ENCODE data around the gene PSG11.
"Not testable (repeated sequence)": the region's sequence is repeated elsewhere in the genome, so short reads cannot be mapped to it uniquely, and the experiment has no call there.

The PSG11 gene

GRCh38 chr19:43026369-43026768 is at the start of gene PSG11:
Gene PSG11, minus strand, starts transcription at chr19:43026469. Its CDS starts 97 bp downstream, at chr19:43026372.
- H3K27me3 ChIP-seq; intact Hi-C loops (cut with DNase I; ENCODE audit: low total_unique reads); H3K9me3 ChIP-seq; H3K4me3 ChIP-seq; H3K27ac ChIP-seq; H3K36me3 ChIP-seq; DNase-seq; H3K4me1 ChIP-seq: not testable (repeated sequence)

DNA sequence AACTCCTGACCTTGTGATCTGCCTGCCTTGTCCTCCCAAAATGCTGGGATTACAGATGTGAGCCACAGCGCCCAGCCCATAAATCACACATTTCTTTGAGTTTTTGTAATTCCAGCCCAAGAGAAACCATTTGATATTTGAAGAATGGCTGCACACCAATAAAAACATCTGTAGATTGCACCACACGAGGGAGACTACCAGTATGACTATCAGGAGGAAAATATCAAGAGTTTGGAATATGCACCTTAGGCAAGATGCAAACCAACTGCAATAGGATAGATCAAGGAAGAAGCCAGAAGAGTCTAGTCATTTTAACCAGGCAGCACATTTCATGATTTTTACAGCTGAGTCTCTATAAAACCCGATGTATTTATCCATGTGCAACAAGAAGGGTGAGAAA is 36.1 kb upstream of the PSG11 start:
- H3K27me3 ChIP-seq; intact Hi-C loops (cut with DNase I; ENCODE audit: low total_unique reads); H3K27ac ChIP-seq; H3K4me3 ChIP-seq; H3K36me3 ChIP-seq; DNase-seq; H3K9me3 ChIP-seq; H3K4me1 ChIP-seq: not testable (repeated sequence)

- H3K4me1 ChIP-seq; H3K36me3 ChIP-seq; H3K4me3 ChIP-seq; H3K27ac ChIP-seq; H3K9me3 ChIP-seq; intact Hi-C loops (cut with DNase I; ENCODE audit: low total_unique reads); H3K27me3 ChIP-seq; DNase-seq: not testable (repeated sequence)
These were observed 35.1 kb upstream of the PSG11 start for GRCh38 chr19:43061326-43061725.

DNA sequence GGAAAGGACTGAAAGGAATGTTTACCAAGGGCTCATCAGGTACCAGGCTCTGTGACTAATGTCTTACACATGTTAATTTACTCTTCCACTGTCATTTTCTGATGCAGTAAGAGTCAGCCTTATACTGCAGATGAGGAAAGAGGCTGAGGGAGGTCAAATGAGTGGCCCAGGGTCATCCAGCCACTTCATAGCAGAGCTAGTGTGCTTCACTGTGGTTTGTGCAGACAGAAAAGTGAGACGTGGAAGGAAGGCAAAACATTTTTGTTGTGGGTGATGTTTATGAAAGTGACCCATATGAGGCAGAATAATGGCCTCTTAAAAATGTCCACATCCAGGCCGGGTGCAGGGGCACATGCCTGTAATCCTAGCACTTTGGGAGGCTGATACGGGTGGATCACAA is 34.0 kb upstream of the PSG11 start:
- H3K4me3 ChIP-seq; H3K36me3 ChIP-seq; DNase-seq; H3K27ac ChIP-seq; H3K4me1 ChIP-seq; H3K27me3 ChIP-seq; intact Hi-C loops (cut with DNase I; ENCODE audit: low total_unique reads); H3K9me3 ChIP-seq: not testable (repeated sequence)

GRCh38 chr19:43059482-43059881 is 33.2 kb upstream of the PSG11 start:
- H3K9me3 ChIP-seq; H3K27me3 ChIP-seq; H3K27ac ChIP-seq; DNase-seq; intact Hi-C loops (cut with DNase I; ENCODE audit: low total_unique reads); H3K4me3 ChIP-seq; H3K36me3 ChIP-seq; H3K4me1 ChIP-seq: not testable (repeated sequence)

GRCh38 chr19:43058440-43058839 is 32.2 kb upstream of the PSG11 start:
- DNase-seq; H3K36me3 ChIP-seq; H3K9me3 ChIP-seq; H3K4me3 ChIP-seq; H3K27me3 ChIP-seq; H3K27ac ChIP-seq; H3K4me1 ChIP-seq; intact Hi-C loops (cut with DNase I; ENCODE audit: low total_unique reads): not testable (repeated sequence)

DNA sequence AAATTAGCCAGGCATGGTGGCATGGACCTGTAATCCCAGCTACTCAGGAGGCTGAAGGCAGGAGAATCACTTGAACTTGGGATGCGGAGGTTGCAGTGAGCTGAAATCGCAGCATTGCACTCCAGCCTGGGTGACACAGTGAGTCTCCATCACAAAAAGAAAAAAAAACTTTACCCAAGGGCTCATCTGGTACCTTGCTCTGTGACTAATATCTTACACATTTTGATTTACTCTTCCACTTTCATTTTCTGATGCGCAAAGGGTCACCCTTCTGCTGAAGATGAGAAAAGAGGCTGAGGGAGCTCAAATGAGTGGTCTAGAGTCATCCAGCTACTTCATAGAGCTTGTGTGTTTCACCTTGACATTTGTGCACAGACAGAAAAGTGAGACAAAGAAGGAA is 21.7 kb upstream of the PSG11 start:
- H3K4me3 ChIP-seq; H3K36me3 ChIP-seq; H3K9me3 ChIP-seq; H3K27ac ChIP-seq; H3K27me3 ChIP-seq; H3K4me1 ChIP-seq; DNase-seq; intact Hi-C loops (cut with DNase I; ENCODE audit: low total_unique reads): not testable (repeated sequence)

DNA sequence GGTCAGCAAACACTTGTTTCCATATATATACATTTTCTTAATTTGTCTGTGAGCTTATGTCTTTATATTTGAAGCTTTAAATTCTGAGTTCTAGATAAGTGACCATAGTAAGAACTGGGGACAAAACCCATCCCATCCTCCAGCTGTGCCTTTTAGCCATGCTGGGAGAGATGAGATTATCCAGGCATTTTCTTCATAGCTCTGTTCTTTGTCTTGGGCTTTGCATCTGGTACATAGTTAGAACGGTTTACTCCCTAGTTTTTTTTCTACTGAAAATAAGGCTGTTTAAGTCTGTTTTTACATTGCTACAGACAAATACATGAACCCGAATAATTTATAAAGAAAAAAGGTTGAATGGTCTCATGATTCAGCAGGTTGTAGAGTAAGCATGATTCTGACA is 20.3 kb upstream of the PSG11 start:
- H3K27me3 ChIP-seq; H3K27ac ChIP-seq; intact Hi-C loops (cut with DNase I; ENCODE audit: low total_unique reads); H3K4me1 ChIP-seq; H3K4me3 ChIP-seq; H3K36me3 ChIP-seq; DNase-seq; H3K9me3 ChIP-seq: not testable (repeated sequence)

- H3K27ac ChIP-seq; H3K9me3 ChIP-seq; H3K4me3 ChIP-seq; DNase-seq; H3K4me1 ChIP-seq; H3K27me3 ChIP-seq; H3K36me3 ChIP-seq; intact Hi-C loops (cut with DNase I; ENCODE audit: low total_unique reads): not testable (repeated sequence)
These were observed 17.4 kb upstream of the PSG11 start for GRCh38 chr19:43043492-43044180.

- intact Hi-C loops (cut with DNase I; ENCODE audit: low total_unique reads); H3K27ac ChIP-seq; H3K36me3 ChIP-seq; H3K9me3 ChIP-seq; DNase-seq; H3K27me3 ChIP-seq; H3K4me3 ChIP-seq; H3K4me1 ChIP-seq: not testable (repeated sequence)
These were observed 5.4 kb upstream of the PSG11 start for GRCh38 chr19:43031645-43032044.

GRCh38 chr19:43028866-43029265 is 2.6 kb upstream of the PSG11 start:
- Histone ChIP-seq H3K36me3 (no peaks in the 10 kb centered on the region), H3K27me3 (no peaks in the 10 kb centered on the region), H3K9me3 (no peaks in the 10 kb centered on the region), H3K27ac (no peak overlapping the region), H3K4me1 (no peaks in the 10 kb centered on the region), H3K4me3 (no peak overlapping the region)
- DNase-seq: no peak
- no peak for TF ChIP-seq CTCF (IDR thresholded peaks at IDR 0.05)
- intact Hi-C loops (cut with DNase I; ENCODE audit: low total_unique reads): no loop called here

DNA sequence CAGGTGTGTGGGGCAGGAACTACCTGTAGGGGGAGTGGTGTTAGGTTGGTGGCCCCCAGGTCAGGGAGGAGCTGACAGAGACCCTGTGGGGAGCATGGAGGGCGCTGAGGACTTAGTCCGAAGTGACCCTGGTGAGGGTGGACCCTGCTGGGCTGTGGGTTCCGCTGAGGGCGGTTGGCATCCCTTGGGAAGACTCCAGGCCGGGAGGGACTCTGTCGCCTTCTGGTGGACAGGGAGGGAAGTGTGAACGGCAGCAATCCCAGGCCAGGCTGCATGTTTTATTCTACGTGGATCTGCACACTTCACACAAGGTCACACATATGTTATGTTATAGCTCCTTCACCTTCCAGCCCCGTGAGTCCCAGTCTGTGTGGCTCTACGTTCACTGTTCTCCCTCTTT is 1.7 kb upstream of the PSG11 start:
- intact Hi-C loops (cut with DNase I; ENCODE audit: low total_unique reads); H3K9me3 ChIP-seq; H3K36me3 ChIP-seq; H3K27me3 ChIP-seq; DNase-seq; H3K4me3 ChIP-seq; H3K4me1 ChIP-seq; H3K27ac ChIP-seq: not testable (repeated sequence)

- H3K27ac ChIP-seq; intact Hi-C loops (cut with DNase I; ENCODE audit: low total_unique reads); H3K9me3 ChIP-seq; DNase-seq; H3K4me3 ChIP-seq; H3K36me3 ChIP-seq; H3K27me3 ChIP-seq; H3K4me1 ChIP-seq: not testable (repeated sequence)
These were observed 792 bp upstream of the PSG11 start for GRCh38 chr19:43027061-43027460.

DNA sequence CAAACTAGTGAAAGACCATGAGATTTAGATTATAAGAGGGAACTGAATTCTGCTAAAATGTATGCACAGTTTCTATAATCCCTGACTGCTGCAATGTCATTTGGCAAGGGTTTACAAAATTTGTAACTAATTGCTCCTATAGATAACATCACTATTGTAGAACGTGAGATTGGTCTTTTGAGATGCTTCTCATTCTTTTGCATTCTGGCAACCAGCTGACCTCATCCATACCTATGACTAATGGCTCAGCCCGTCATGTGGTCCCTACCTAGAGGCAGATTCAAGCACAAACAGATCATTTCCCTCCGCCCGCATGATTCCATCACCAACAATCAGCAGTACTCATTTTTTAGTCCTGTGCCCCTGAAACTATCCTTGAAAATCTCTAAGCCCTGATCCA is 4.2 kb downstream of the PSG11 start:
- DNase-seq; H3K27ac ChIP-seq; intact Hi-C loops (cut with DNase I; ENCODE audit: low total_unique reads); H3K4me3 ChIP-seq; H3K9me3 ChIP-seq; H3K4me1 ChIP-seq; H3K27me3 ChIP-seq; H3K36me3 ChIP-seq: not testable (repeated sequence)

All from tibial artery (tissue), 4 donors.